Measurements from ENCODE around the gene PIEZO1. TPM values are rescaled to one million over a fixed set of nuclear protein-coding genes. Genes with fewer than 3 reads are reported as not detected.

PIEZO1 gene
- total RNA-seq, 2 donors from 2014 or later = 197 to 326 TPM

GRCh38 chr16:88763502-88764053, 21.4 kb downstream of the PIEZO1 start:
- Mint-ChIP-seq H3K4me3 (no peak overlapping the region), H3K27me3 (no peaks in the 10 kb centered on the region), H3K27ac (peak overlapping the region; percentile 52), H3K36me3 (ENCODE audit: low read depth) (peaks cover 22% of the 10 kb centered on the region), H3K4me1 (peaks cover 20% of the 10 kb centered on the region), H3K9me3 (no peaks in the 10 kb centered on the region)
- no peak for ATAC-seq (replicated peaks)

GRCh38 chr16:88762941-88763340, 22.1 kb downstream of the PIEZO1 start:
- peak overlapping the region; percentile 52 for H3K27ac Mint-ChIP-seq

DNA sequence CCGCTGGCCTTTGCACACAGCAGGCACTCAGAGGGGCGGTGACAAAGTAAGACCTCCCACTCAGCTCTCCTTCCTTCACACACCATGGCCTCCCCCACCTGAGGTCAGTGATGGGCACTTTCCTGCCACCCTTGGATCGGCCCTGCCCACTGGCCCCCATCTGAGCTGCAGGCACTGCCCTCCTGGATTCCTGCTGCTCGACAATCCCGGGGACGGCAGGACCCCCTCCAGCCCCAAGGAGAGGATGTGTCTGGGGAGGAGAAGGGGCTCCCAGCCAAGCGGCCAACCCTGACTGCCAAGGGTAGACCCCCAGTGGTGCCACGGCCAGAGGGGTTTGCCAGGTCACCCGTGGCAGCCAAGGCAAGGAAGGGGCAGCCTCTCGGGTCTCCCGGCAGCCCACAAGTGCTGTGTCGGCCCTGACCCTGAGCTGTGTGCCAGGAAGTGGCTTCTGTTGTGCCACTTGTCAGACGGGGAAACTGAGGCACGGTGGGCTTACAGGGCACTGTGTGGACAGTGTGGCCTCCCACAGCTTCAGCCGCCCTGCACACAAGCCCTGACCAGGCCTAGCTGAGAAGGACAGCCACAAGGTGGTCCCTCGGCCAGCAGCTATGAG, 22.7 kb downstream of the PIEZO1 start:
- H3K27ac Mint-ChIP-seq = no peak overlapping the region
- ATAC-seq (replicated peaks) = no peak
- H3K27me3 Mint-ChIP-seq = no peaks in the 10 kb centered on the region
- H3K36me3 Mint-ChIP-seq (ENCODE audit: low read depth) = peaks cover 22% of the 10 kb centered on the region
- no peaks in the 10 kb centered on the region for H3K9me3 Mint-ChIP-seq
- H3K4me1 Mint-ChIP-seq = peaks cover 18% of the 10 kb centered on the region
- H3K4me3 Mint-ChIP-seq = no peak overlapping the region

More at GRCh38 chr16:88762941-88763340, 22.1 kb downstream of the PIEZO1 start:
- H3K27me3 Mint-ChIP-seq = no peaks in the 10 kb centered on the region
- H3K36me3 Mint-ChIP-seq (ENCODE audit: low read depth) = peaks cover 22% of the 10 kb centered on the region
- no peak overlapping the region for H3K4me3 Mint-ChIP-seq
- no peaks in the 10 kb centered on the region for H3K9me3 Mint-ChIP-seq
- ATAC-seq (replicated peaks) = no peak
- peaks cover 20% of the 10 kb centered on the region for H3K4me1 Mint-ChIP-seq

GRCh38 chr16:88761830-88762229, 23.2 kb downstream of the PIEZO1 start:
- ATAC-seq (replicated peaks) = no peak
- Mint-ChIP-seq H3K4me1 (peaks cover 13% of the 10 kb centered on the region), H3K27ac (no peak overlapping the region), H3K9me3 (no peaks in the 10 kb centered on the region), H3K4me3 (no peak overlapping the region), H3K27me3 (no peaks in the 10 kb centered on the region), H3K36me3 (ENCODE audit: low read depth) (peaks cover 22% of the 10 kb centered on the region)

DNA sequence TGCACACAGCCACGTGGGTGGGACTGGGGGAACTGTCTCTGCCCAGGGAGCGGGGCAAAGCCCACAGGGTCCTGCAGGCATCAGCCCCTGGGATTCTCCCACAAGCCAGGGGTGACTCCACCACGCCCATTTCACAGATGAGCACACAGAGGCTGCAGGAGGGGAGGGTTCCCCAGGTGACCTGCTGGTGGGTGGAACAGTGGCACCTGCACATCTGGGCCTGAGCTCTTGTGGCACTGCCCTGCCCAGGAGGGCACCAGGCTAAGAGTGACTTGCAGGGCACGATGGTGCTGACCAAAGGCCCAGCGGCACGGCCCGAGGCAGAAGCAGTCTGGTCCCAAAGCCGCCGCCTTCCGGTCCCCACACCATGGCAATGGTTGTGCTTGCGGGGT, 23.9 kb downstream of the PIEZO1 start:
- peaks cover 12% of the 10 kb centered on the region for H3K4me1 Mint-ChIP-seq
- no peak for ATAC-seq (replicated peaks)
- H3K27me3 Mint-ChIP-seq = no peaks in the 10 kb centered on the region
- H3K9me3 Mint-ChIP-seq = no peaks in the 10 kb centered on the region
- peaks cover 20% of the 10 kb centered on the region for H3K36me3 Mint-ChIP-seq (ENCODE audit: low read depth)
- no peak overlapping the region for H3K27ac Mint-ChIP-seq
- no peak overlapping the region for H3K4me3 Mint-ChIP-seq

DNA sequence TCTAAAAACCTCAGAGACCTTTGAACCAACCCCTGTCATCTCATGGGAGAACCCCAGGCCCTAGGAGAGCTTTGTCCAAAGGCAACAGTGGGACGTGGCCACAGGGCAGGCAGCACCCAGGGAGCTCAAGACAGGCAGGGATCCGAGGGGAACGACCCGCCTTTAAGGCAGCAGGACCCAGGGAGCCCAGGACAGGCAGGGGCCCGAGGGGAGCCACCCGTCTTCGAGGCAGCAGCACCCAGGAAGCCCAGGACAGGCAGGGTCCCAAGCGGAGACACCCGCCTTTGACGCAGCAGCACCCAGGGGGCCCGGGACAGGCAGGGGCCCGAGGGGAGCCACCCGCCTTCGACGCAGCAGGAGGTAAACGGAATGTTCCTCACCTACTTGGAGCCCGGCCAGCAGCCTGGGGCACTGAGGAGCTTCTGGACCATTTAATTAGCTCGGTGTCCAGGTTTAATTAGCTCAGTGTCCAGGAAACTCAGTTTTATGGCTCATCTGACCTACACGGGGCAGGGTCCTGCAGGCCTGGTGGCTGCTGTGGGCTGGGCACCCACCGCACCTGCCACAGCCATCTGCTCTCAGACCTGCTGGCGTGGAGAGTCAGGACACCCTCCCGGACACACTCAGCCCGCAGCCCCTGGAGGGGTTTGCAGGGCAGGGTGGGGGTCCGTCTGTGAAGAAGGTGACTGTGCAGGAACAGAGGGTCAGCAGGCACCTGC, 24.4 kb downstream of the PIEZO1 start:
- peaks cover 15% of the 10 kb centered on the region for H3K36me3 Mint-ChIP-seq (ENCODE audit: low read depth)
- H3K27ac Mint-ChIP-seq = no peak overlapping the region
- peak overlapping the region; percentile 16 for H3K4me3 Mint-ChIP-seq
- ATAC-seq (replicated peaks) = no peak
- no peaks in the 10 kb centered on the region for H3K27me3 Mint-ChIP-seq
- H3K4me1 Mint-ChIP-seq = peaks cover 12% of the 10 kb centered on the region
- no peaks in the 10 kb centered on the region for H3K9me3 Mint-ChIP-seq

DNA sequence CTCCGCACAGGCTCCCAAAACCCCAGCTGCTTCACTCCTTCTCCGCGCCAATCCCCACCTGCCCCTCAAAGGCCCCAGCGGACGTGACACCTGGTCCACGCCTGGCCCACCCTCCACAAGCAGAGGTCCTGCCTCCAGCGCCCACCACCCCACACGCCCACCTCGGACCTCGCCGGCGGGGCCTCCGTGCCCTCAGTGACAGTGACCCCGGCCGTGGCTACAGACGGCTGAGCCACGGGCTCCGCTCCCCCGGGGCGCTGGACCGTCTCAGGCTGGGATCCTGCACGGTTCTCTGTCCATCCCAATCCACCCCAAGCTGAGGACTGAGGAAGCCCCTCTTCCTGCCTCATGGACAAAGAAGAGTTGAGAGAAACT, 25.1 kb downstream of the PIEZO1 start:
- Mint-ChIP-seq H3K4me3 (peak overlapping the region; percentile 16), H3K9me3 (no peaks in the 10 kb centered on the region), H3K27ac (no peak overlapping the region), H3K36me3 (ENCODE audit: low read depth) (peaks cover 15% of the 10 kb centered on the region), H3K27me3 (no peaks in the 10 kb centered on the region), H3K4me1 (peaks cover 12% of the 10 kb centered on the region)
- ATAC-seq (replicated peaks) = no peak

- peaks cover 12% of the 10 kb centered on the region for H3K4me1 Mint-ChIP-seq
- H3K27me3 Mint-ChIP-seq = no peaks in the 10 kb centered on the region
- H3K9me3 Mint-ChIP-seq = no peaks in the 10 kb centered on the region
- H3K4me3 Mint-ChIP-seq = peak overlapping the region; percentile 64
- peaks cover 14% of the 10 kb centered on the region for H3K36me3 Mint-ChIP-seq (ENCODE audit: low read depth)
- peak overlapping the region; percentile 83 for H3K27ac Mint-ChIP-seq
- ATAC-seq (replicated peaks) = peak; percentile 76
Measured at GRCh38 chr16:88759245-88759975, 25.6 kb downstream of the PIEZO1 start.

DNA sequence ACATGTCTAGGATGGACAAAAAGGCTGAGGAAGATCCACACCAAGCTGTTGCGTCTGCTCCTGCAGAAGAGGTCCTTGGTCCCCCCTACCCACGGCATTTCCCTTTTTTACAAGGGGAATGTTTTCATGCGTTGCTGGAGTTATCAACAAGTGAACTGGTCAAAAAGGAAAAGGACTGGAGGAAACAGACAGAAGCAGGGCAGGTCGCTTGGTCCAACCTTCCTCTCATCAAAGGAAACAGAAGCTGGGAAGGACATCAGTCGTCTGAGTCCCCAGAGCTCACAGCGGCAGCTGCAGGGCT, 26.1 kb downstream of the PIEZO1 start:
- Mint-ChIP-seq H3K4me1 (peaks cover 12% of the 10 kb centered on the region), H3K9me3 (no peaks in the 10 kb centered on the region), H3K27ac (peak overlapping the region; percentile 83), H3K36me3 (ENCODE audit: low read depth) (peaks cover 9% of the 10 kb centered on the region), H3K27me3 (no peaks in the 10 kb centered on the region), H3K4me3 (peak overlapping the region; percentile 64)
- ATAC-seq (replicated peaks) = no peak

DNA sequence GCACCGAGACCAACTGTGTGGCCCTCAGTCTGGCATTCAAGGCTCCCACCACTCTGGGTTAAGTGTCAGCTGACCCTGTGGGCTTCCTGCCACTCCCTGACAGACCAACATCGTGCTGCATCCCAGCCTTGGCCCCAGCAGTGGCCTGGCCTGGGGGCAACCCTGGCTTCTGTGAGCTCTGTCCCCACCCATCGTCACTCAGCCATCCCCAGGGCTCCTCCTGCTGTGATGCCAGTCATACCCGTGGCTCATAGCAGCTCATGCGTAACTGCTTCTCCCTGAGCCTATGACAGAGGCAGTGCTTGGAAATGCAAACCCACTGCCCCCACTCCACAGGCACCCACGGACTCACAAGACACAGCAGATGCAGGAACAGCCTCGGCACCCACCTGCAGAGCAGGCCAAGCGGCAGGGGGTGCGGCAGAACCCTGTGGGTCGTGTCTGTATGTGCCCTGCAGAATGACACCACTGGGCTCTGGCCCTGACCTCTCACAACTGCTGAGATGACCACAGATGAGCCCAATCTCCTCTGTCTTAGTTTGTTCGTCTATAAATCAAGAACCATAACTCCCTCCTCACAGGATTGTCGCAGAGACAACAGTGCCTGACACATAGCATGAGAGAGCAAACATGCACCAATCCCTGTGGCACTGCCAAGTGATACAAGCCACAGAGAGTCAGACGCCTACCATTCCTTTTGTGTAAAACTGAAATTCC, 26.6 kb downstream of the PIEZO1 start:
- peak overlapping the region; percentile 83 for H3K27ac Mint-ChIP-seq
- no peak for ATAC-seq (replicated peaks)
- peaks cover 4% of the 10 kb centered on the region for H3K36me3 Mint-ChIP-seq (ENCODE audit: low read depth)
- no peaks in the 10 kb centered on the region for H3K27me3 Mint-ChIP-seq
- H3K4me1 Mint-ChIP-seq = peaks cover 14% of the 10 kb centered on the region
- H3K9me3 Mint-ChIP-seq = no peaks in the 10 kb centered on the region
- H3K4me3 Mint-ChIP-seq = no peak overlapping the region

- Mint-ChIP-seq H3K27me3 (no peaks in the 10 kb centered on the region), H3K4me1 (peaks cover 11% of the 10 kb centered on the region)
Measured at GRCh38 chr16:88755745-88756443, 29.1 kb downstream of the PIEZO1 start.

GRCh38 chr16:88754912-88755744, 29.9 kb downstream of the PIEZO1 start:
- Mint-ChIP-seq H3K36me3 (ENCODE audit: low read depth) (peaks cover 6% of the 10 kb centered on the region), H3K4me3 (no peak overlapping the region), H3K27me3 (no peaks in the 10 kb centered on the region), H3K27ac (no peak overlapping the region), H3K9me3 (no peaks in the 10 kb centered on the region), H3K4me1 (peaks cover 11% of the 10 kb centered on the region)
- ATAC-seq (replicated peaks) = no peak

More at GRCh38 chr16:88755745-88756443, 29.1 kb downstream of the PIEZO1 start:
- Mint-ChIP-seq H3K36me3 (ENCODE audit: low read depth) (peaks cover 6% of the 10 kb centered on the region), H3K9me3 (no peaks in the 10 kb centered on the region), H3K4me3 (no peak overlapping the region), H3K27ac (no peak overlapping the region)
- no peak for ATAC-seq (replicated peaks)
